A673 (cell line): ENCODE results near the gene RNF135.
"Not testable (repeated sequence)": the region's sequence is repeated elsewhere in the genome, so short reads cannot be mapped to it uniquely, and the experiment has no call there.

Experiments
- EZH2 ChIP-seq: fragments of 200-600 bp; sonication (generic); IDR thresholded peaks from 2 replicates; pipeline ENCODE4 v1.6.1; 2017; ENCODE audit warnings: borderline replicate concordance, low read depth, mild to moderate bottlenecking, mixed read lengths, antibody characterized with exemption, low read length; ENCODE audit not compliant: poor library complexity, severe bottlenecking
- TF ChIP-seq, protein P1 (sequence below): fragments of 300-800, 200-600 bp; sonication (generic); conservative IDR thresholded peaks from 2 replicates; pipeline ENCODE4 v1.5.1; 2017; ENCODE audit warnings: low read depth, mild to moderate bottlenecking, antibody characterized with exemption, low read length, moderate library complexity, mixed read lengths

- TF ChIP-seq, protein P1, sequence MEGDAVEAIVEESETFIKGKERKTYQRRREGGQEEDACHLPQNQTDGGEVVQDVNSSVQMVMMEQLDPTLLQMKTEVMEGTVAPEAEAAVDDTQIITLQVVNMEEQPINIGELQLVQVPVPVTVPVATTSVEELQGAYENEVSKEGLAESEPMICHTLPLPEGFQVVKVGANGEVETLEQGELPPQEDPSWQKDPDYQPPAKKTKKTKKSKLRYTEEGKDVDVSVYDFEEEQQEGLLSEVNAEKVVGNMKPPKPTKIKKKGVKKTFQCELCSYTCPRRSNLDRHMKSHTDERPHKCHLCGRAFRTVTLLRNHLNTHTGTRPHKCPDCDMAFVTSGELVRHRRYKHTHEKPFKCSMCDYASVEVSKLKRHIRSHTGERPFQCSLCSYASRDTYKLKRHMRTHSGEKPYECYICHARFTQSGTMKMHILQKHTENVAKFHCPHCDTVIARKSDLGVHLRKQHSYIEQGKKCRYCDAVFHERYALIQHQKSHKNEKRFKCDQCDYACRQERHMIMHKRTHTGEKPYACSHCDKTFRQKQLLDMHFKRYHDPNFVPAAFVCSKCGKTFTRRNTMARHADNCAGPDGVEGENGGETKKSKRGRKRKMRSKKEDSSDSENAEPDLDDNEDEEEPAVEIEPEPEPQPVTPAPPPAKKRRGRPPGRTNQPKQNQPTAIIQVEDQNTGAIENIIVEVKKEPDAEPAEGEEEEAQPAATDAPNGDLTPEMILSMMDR = not testable (repeated sequence)
- TF ChIP-seq EZH2 = not testable (repeated sequence)
These were observed 41.0 kb upstream of the RNF135 start for GRCh38 chr17:30929861-30930260.
